HG03558 (cell line): Measurements from ENCODE around the gene LSM10.

Source experiments
- ATAC-seq: cut with Tn5 transposase; IDR thresholded peaks from one replicate; pipeline ENCODE4 v1.9.1; 2021; ENCODE audit warnings: moderate number of reproducible peaks; ENCODE audit not compliant: unreplicated experiment; ENCODE audit errors: extremely low read depth

Gene LSM10

GRCh38 chr1:36354486-36354885, 43.2 kb downstream of the LSM10 start:
- no peak for ATAC-seq

GRCh38 chr1:36352910-36353878, 44.5 kb downstream of the LSM10 start:
- no peak for ATAC-seq

- no peak for ATAC-seq
Measured at GRCh38 chr1:36352125-36352909, 45.4 kb downstream of the LSM10 start.

GRCh38 chr1:36351227-36351977, 46.3 kb downstream of the LSM10 start:
- no peak for ATAC-seq

GRCh38 chr1:36350659-36351226, 47.0 kb downstream of the LSM10 start:
- ATAC-seq = no peak

GRCh38 chr1:36349839-36350238, 47.9 kb downstream of the LSM10 start:
- ATAC-seq = no peak

- ATAC-seq = no peak
Measured at GRCh38 chr1:36349241-36349671, 48.5 kb downstream of the LSM10 start.

GRCh38 chr1:36346741-36347370, 50.9 kb downstream of the LSM10 start:
- no peak for ATAC-seq

- no peak for ATAC-seq
Measured at GRCh38 chr1:36345353-36345752, 52.4 kb downstream of the LSM10 start.

- ATAC-seq = no peak
Measured at GRCh38 chr1:36344395-36344680, 53.4 kb downstream of the LSM10 start.

- no peak for ATAC-seq
Measured at GRCh38 chr1:36343651-36344394, 53.9 kb downstream of the LSM10 start.
